ENCODE data around the gene AAK1.
"Not testable (repeated sequence)": the region's sequence is repeated elsewhere in the genome, so short reads cannot be mapped to it uniquely, and the experiment has no call there.

The AAK1 gene

GRCh38 chr2:69578198-69578540 is 65.4 kb downstream of the AAK1 start:
- TF ChIP-seq, protein P1, sequence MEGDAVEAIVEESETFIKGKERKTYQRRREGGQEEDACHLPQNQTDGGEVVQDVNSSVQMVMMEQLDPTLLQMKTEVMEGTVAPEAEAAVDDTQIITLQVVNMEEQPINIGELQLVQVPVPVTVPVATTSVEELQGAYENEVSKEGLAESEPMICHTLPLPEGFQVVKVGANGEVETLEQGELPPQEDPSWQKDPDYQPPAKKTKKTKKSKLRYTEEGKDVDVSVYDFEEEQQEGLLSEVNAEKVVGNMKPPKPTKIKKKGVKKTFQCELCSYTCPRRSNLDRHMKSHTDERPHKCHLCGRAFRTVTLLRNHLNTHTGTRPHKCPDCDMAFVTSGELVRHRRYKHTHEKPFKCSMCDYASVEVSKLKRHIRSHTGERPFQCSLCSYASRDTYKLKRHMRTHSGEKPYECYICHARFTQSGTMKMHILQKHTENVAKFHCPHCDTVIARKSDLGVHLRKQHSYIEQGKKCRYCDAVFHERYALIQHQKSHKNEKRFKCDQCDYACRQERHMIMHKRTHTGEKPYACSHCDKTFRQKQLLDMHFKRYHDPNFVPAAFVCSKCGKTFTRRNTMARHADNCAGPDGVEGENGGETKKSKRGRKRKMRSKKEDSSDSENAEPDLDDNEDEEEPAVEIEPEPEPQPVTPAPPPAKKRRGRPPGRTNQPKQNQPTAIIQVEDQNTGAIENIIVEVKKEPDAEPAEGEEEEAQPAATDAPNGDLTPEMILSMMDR (IDR thresholded peaks at IDR 0.05; ENCODE audit: extremely low read depth, insufficient read depth, missing control alignments), result no peak
- no peak for DNase-seq (ENCODE audit: low spot score)
- in situ Hi-C loops (cut with MboI; ENCODE audit: low pct_unique_long_range_greater_than_20kb, low sequenced_read_pairs, unreplicated experiment), result no loop called here

DNA sequence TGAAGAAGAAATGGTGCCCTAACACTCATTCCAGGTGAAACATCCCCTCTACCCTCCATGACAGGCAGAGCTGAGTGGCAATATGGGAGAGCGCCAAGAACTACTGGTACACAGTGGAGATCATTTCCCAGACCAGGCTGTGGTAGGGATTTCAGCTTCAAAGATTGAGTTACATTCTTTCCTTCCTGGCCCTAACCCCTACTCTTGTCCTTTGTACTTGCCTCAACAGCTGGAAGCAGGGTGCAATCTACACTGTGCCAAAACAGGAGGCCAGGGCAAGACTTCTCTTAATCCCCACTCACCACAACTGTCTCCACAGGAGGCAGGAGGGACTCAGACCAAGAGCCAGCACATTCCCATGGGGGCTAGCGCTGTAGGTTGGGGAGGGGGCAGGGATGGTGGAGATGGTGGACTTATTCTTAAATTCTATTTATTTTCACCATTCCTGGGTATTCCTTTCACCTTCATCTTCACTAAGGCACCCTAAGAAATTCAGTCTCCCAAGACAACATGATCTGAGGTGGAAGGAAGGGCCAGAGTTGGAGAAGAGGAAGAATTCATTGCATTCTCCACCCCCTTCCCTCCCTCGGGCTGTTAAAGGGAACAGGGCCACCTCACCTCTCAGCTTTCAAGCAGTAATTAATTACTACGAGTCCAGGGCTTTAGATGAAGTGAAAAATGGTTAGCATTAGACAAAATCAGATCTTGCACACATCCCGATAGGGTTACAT is 65.9 kb downstream of the AAK1 start:
- DNase-seq (ENCODE audit: low spot score), result no peak
- TF ChIP-seq, protein P1 (IDR thresholded peaks at IDR 0.05; ENCODE audit: extremely low read depth, insufficient read depth, missing control alignments), result no peak
- in situ Hi-C loops (cut with MboI; ENCODE audit: low pct_unique_long_range_greater_than_20kb, low sequenced_read_pairs, unreplicated experiment), result no loop called here

GRCh38 chr2:69576880-69577279 is 66.7 kb downstream of the AAK1 start:
- in situ Hi-C loops (cut with MboI; ENCODE audit: low pct_unique_long_range_greater_than_20kb, low sequenced_read_pairs, unreplicated experiment), result no loop called here

DNA sequence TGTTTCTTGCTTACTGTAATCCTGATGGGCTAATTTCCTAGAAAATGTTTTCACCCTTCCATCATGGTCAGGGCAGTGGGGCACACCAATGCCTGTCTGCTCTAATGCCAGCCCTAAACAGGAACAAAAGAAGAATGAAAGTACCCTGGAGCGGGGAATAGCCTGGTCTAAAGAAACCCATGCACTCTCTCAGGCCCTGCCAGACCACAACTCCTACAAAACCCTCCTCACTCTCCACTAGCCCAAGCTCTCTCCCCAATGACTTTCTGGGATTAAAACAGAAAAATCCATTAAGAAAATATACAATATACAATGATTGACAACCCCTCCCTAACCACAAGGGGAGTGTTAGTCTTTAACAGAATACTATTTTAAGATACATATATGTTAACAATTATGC is 67.6 kb downstream of the AAK1 start:
- in situ Hi-C loops (cut with MboI; ENCODE audit: low pct_unique_long_range_greater_than_20kb, low sequenced_read_pairs, unreplicated experiment), result no loop called here
- TF ChIP-seq, protein P1 (IDR thresholded peaks at IDR 0.05; ENCODE audit: extremely low read depth, insufficient read depth, missing control alignments), result no peak
- no peak for DNase-seq (ENCODE audit: low spot score)

More at GRCh38 chr2:69576880-69577279, 66.7 kb downstream of the AAK1 start:
- TF ChIP-seq, protein P1 (IDR thresholded peaks at IDR 0.05; ENCODE audit: extremely low read depth, insufficient read depth, missing control alignments), result no peak
- DNase-seq (ENCODE audit: low spot score), result no peak

DNA sequence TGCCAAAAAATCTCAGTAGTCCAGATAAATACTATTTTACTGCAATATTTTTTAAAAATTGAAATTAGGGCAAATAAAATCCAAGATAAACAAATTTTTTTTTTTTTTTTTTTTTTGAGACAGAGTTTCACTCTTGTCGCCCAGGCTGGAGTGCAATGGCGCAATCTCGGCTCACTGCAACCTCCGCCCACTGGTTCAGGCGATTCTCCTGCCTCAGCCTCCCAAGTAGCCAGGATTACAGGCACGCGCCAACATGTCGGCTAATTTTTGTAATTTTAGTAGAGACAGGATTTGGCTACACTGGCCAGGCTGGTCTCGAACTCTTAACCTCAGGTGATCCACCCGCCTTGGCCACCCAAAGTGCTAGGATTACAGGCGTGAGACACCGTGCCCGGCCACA is 68.2 kb downstream of the AAK1 start:
- in situ Hi-C loops (cut with MboI; ENCODE audit: low pct_unique_long_range_greater_than_20kb, low sequenced_read_pairs, unreplicated experiment), result not testable (repeated sequence)

GRCh38 chr2:69572641-69573040 is 70.9 kb downstream of the AAK1 start:
- no peak for DNase-seq (ENCODE audit: low spot score)
- TF ChIP-seq, protein P1 (IDR thresholded peaks at IDR 0.05; ENCODE audit: extremely low read depth, insufficient read depth, missing control alignments), result no peak
- in situ Hi-C loops (cut with MboI; ENCODE audit: low pct_unique_long_range_greater_than_20kb, low sequenced_read_pairs, unreplicated experiment), result loop anchor here (25.0 kb wide), 1 partner anchor 240 kb away; no protein-coding TSS in a partner anchor

More for the DNA sequence above, 68.2 kb downstream of the AAK1 start:
- not testable (repeated sequence) for DNase-seq (ENCODE audit: low spot score)

GRCh38 chr2:69571189-69571588 is 72.3 kb downstream of the AAK1 start:
- in situ Hi-C loops (cut with MboI; ENCODE audit: low pct_unique_long_range_greater_than_20kb, low sequenced_read_pairs, unreplicated experiment), result loop anchor here (25.0 kb wide), 1 partner anchor 241 kb away; no protein-coding TSS in a partner anchor
- no peak for DNase-seq (ENCODE audit: low spot score)
- TF ChIP-seq, protein P1 (IDR thresholded peaks at IDR 0.05; ENCODE audit: extremely low read depth, insufficient read depth, missing control alignments), result no peak
